ENCODE data around the gene DYNLRB1.
"Not testable (repeated sequence)": the region's sequence is repeated elsewhere in the genome, so short reads cannot be mapped to it uniquely, and the experiment has no call there.

The DYNLRB1 gene

DNA sequence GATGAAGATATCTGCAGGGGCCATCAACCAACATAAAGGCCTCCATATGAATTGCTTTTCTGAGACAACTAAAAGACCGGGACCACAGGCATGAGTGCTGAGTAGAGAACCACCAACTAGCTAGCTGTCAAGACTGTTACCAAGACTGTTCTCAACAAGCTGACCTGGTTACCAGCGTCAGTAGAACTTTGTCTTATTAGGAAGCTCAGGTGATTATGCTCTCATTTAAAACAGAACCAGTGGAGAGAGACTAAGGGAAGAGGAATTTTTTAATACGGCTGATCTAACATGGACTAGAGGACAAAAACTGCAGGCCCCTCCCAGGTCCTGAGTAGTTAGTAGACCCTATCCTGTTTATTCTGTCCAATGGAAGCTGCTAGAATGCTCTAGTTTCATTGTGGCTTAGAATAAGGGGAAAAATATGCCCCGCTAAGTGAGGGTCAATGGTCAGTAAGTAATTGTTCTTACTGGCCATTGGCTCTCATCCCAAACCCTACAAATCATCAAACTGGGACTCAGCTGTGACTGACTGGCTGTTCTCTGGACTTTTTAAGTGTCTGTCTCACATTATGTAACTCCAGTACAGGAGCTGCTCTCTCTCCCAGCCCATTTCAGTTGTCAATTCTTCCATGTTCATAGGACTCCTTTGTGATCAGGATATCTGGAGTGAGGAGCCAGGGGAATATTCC lies 3.8 kb upstream of the DYNLRB1 start:
- DNase-seq = no peak

DNA sequence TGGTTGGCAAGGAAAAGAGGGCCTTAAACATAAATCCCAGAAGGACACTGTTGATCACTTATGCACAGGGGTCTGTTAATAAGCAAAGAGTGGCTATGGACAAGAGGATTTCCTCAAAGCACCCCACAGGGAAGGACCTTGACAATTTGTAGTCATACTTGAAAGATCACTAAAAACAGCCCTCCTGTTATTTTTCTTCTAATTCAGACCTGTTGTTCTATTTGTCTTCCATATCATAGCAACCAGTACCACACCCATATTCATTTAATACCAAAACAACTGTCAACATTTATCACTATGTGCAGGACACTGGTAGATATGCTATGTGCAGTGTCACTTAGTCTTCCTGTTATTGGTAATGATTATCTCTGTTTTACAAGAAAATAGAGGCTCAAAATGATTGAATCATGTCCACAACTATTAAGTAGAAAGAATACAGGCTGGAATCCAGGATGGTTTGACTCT lies 3.2 kb upstream of the DYNLRB1 start:
- DNase-seq = peak; percentile 7

DNA sequence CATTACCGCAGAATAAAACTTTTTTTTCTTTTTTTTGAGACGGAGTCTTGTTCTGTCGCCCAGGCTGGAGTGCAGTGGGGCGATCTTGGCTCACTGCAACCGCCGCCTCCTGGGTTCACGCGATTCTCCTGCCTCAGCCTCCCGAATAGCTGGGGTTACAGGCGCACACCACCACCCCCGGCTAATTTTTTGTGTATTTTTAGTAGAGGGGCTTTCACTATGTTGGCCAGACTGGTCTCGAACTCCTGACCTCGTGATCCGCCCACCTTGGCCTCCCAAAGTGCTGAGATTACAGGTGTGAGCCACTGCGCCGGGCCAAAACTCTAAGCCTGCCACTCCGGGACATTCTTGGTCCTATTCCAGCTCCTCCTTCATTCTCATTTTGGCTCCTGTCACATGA lies 2.2 kb upstream of the DYNLRB1 start:
- not testable (repeated sequence) for DNase-seq

DNA sequence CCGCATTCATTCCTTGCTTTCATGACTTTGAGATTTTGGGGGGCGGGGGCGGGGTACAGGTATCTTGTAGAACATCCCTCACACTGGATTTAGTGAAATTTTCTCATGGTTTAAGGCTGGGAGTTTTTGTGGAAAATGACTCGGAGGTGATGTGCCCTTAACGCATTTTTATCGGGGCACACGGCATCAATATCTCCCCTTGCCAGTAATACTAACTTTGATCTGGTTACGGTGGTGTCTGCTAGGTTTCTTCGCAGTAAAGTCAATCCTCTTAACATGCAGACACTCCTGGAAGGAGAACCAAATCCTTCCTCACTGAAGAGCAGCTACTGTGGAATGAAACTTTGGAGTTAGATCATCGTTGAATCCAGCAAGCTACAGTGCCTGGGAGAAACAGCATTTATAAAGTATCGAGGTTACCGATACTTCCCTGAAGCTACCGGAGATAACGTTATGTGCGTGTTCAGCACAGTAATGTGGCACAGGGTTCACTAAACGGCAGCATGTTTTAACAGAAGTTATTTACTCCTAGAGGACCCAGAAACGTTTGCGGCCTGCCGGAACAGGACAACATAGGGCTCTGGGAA lies 1.2 kb upstream of the DYNLRB1 start:
- no peak for DNase-seq

DNA sequence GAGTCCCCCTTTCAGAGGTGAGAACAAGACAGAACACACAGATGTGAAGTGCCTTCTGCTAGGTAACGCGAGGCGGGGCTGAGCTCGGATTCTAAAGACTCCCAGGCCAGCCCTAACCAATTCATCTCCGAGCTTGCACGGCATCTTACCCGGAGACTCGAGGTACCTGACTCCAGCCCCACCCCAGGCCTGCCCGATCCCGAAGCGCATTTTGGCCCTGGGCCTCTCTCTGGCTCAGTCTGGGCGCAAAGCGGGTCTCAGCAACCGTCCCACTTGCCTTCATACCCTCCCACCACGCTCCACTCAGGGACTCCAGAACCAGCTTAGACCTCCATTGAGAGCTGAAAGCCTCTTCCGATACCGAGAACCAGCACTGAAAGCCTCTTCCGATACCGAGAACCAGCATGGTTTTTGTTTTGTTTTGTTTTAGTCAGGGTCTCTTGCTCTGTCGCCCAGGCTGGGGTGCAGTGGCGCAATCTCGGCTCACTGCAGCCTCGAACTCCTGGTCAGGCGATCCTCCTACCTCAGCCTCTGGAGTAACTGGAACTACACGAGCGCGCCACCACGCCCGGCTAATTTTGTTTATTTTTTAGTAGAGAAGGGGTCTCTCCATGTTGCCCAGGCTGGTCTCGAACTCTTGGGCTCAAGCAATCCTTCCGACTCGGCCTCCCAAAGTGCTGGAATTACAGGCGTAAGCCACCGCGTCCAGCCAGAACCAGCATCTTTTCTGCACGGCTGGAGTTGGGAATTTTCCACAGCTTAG lies 557 bp upstream of the DYNLRB1 start:
- peak; percentile 84 for DNase-seq

DNA sequence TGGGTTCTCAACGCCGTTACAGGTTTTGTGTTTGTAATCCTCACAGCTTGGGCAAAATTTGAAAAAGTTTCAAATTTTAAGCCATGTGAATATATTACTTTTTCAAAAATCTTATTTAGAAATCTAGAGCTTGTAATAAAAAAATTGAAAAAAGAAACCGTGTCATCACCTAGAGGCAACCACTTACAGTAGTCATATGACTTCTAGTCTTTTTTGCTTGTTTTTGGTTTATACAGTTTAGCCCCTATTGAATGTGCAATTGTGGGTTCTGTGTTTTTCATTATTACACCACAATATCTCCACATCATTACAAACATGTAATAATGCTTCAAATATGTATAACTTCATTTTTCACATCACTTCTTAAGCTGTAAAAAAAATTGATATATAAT lies 888 bp downstream of the DYNLRB1 start:
- peak; percentile 41 for DNase-seq

DNA sequence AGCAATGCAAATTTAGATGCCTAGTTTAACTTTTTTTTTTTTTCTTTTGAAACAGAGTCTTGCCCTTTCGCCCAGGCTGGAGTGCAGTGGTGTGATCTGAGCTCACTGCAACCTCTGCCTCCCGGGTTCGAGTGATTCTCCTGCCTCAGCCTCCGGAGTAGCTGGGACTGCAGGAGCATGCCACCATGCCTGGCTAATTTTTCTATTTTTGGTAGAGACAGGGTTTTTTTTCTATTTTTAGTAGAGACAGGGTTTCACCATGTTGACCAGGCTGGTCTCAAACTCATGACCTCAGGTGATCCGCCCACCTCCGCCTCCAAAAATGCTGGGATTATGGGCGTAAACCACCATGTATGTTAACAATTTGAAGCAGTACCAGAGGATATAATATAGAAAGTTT lies 2.6 kb downstream of the DYNLRB1 start:
- DNase-seq = peak; percentile 12

DNA sequence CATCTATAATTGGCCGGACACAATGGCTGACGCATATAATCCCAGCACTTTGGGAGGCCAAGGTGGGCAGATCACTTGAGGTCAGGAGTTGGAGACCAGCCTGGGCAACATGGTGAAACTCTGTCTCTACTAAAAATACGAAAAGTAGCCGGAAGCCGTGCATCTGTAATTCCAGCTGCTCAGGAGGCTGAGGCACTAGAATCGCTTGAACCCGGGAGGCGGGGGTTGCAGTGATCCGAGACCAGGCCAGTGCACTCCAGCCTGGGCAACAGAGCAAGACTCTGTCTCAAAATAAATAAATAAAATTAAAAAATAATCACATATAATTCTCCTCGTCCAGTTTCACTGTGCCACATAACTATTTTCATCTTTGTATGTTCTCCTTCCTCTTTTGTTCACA lies 3.6 kb downstream of the DYNLRB1 start:
- DNase-seq = not testable (repeated sequence)

DNA sequence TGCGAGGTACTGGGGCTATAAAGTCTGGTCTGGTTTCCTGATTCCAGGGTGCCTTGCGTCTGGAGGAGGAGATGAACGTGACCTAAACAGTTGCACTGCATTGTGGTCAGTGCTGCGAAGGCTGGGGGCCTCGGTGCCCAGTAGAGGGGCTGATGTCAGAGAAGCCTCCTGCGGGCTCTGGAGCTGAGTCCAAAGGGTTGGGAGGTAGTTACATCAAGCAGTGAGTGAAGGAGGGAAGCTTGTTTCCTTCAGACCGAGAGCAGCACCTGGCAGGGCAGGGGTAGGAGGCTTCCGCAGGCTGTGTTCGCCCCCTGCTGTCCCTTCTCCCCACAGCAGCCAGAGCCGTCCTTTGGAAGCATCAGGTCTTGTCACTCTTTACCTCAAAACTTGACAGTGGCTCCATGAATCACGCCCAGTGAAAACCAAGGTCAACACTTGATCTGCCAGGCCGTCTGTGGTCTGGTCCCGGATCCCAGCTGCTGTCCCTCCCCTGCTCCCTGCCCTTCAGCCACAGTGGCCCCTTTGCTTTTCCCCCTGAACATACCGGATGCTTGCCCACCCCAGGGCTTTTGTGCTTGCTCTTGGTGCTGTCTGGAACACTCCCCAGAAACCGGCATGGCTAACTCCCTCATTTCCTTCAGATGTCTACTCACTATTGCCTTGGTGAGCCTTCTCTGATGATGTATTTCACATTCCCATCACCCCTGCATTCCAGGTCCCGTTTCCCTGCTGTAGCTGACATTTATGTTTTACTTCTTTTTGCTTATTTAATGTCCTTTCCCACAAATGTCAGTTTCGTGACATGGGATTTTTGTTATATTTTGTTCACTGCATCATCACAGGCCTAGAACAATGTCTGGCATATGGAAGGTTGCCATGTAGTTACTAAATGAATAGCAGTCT lies 7.0 kb downstream of the DYNLRB1 start:
- DNase-seq = peak; percentile 50

DNA sequence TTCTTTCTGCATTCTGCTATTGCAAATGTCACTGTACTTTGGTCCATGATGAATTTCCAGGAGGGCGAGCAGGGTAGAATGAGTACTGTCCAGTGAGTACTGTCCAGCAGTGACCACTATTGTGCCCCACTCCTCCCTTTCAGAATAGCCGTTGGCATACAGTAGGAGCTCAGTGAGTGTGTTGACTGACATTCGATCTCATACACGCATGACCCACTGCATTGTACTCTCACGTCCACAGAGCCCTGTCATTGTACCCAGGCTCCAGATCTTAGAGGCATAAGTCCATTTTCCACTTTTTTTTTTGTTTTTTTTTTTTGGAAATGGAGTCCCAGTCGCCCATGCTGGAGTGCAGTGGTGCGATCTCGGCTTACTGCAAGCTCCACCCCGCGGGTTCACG lies 8.2 kb downstream of the DYNLRB1 start:
- no peak for DNase-seq

DNA sequence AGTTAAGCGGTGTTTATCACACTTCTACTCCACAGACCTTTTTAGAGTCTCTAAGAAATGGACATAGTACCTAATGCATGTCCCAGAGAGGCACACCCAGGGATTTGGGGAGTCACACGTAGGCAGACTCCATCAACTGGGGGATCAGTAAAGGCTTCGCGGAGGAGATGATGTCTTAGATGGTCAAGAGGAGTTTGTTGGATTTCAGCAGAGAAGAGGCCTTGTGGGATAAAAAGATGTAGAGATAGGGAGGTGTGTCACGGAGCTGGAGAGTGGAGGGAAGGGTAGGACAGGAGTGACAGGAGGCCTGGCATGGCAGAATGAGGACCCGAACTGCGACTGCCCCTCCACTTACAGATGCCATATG lies 9.1 kb downstream of the DYNLRB1 start:
- DNase-seq = no peak

DNA sequence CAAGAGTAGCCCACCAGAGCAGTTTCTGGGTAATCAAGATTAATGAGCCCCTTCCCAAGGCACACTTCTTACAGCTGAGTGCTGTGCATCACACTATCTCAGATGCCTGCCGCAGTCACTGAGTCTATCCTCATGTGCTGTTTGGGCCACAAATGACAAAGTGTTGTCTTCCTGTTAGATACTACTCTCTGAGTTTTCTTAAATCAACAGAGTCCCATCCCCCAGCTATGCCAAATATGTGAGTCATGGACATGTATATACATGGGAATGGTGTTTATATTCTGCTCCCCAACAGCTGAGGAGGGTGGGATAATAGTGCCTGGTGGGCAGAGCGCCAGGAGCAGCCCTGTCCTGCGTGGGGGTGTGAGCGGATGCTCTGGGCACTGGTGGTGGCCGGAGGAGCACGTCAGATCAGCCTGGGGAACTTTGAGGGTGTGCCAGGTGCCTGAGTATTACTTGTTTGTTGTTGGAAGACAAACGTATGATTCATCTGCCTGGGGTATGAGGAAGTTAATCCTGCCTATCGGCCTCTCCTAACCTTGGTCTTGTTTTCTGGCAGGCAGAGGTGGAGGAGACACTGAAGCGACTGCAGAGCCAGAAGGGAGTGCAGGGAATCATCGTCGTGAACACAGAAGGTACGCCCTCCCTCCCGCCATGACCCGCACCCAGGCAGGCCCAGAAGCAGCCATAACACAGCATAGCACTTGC lies 9.6 kb downstream of the DYNLRB1 start:
- no peak for DNase-seq

DNA sequence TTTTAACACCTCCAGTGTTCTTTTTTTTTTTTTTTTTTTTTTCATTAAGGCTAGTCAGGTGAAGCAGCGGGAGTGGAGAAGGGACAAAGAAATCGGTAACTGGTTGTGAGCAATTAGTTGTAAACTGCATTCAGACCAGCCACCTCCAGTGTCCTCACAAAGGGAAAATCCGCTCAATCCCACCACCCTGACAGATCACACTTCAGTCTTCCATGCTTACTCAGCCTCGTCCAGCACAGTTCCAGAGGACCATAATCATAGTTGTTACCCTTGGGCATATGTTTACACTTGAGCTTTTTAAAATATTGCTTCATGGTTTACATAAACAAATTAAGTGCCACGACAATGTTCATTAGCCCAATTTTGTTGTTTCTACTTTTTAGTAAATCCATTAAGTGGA lies 10.2 kb downstream of the DYNLRB1 start:
- DNase-seq = no peak

DNA sequence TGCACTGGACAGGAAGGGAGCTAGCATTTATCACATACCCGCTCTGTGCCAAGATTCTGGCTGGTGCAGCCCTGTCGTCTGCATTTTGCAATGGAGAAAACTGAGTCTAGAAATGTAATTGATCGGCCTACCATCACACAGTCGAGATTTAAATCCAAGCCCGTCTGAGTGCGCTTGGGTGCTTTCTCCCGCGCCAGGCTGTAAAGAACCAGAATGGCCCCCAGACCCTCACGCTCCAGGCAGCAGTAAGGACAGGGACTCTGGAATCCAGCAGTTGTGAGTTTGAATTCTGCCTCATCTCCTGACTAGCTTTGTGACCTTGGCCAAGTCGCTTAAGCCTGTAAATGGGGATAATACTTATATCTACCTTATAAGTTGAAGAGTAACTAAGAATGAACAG lies 10.8 kb downstream of the DYNLRB1 start:
- DNase-seq = no peak

DNA sequence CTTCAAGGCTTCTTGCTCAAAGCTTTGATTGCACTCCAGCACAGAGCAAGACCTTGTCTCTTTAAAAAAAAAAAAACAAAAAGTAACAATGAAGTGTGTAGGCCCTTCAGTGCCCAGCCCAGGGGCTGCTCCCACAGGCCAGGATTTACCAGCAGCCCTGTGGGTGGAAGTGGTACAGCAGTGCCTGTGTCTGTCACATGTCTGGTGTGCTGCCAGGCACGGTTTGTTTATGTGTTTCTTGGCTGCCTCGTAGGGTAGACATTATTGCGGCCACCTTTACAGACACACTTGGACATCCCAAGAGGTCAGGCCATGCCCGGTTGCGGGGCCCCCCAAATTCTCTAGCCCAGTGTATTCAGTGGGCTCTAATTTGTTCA lies 12.7 kb downstream of the DYNLRB1 start:
- no peak for DNase-seq

DNA sequence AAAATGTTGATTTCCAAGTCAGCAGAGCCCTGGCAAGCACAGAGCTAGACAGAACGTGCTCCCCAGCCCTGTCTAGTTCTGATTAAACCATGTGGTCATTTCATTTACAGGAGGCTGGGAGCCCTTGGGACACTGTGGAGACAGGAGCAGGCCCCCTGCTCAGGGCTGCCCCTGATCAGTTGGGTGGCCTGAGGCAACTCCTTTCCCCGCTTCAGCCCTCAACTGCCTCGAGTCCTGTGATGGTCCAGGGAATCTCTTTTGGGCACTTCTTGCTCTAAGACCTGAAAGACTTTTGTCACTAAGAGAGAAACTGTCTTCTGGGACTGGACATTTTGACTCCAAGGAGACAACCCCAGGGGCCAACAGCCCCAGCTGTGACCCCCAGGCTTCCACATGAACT lies 13.5 kb downstream of the DYNLRB1 start:
- DNase-seq = no peak

DNA sequence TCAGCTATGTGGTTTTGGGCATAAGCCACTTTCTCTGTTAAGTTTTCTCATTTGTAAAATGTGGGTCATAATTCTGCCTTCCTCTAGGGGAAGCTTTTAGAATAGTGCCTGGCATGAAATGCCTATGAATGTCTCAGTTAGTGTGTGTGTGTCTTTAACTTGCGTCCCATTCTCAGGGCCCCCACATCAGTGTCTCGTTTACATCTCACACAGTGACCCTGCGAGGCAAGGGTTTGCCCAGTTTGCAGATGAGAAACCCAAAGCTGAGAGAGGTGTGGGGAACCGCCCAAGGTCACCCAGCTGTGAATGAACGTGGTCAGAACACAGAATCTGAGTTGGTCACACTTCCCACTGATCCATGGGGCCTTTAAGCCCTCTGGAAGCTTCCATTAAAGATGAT lies 14.1 kb downstream of the DYNLRB1 start:
- DNase-seq = no peak

DNA sequence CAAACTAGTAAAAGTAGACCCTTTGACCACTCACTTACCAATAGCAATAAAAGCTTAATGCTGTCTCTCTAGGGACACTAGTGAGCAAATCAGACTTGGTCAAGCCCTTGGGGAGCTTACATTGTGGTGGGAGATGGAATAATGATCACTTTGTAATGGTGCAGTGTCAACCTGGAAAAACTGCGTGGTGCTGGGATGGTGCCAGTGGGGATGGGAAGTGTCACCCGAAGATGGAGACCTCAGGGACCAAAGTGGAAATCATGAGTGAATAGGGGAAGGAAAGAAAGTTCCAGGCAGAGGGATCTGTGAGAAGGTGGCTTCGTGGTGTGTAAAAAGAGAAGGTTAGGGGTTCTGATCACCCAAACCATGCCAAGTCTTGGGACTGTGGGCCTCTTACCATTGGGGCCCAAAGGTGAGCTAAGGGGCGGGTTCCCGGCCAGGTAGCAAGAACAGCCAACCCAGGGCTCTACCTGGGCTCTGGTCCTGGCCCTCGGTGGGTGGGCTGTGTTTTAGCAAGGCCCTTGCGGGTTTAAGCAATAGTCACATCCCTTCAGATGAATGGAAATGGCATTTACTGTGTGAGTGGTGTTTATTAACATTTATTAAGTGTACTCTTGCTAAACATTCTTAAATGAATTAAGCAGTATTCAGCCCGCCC lies 15.5 kb downstream of the DYNLRB1 start:
- no peak for DNase-seq

DNA sequence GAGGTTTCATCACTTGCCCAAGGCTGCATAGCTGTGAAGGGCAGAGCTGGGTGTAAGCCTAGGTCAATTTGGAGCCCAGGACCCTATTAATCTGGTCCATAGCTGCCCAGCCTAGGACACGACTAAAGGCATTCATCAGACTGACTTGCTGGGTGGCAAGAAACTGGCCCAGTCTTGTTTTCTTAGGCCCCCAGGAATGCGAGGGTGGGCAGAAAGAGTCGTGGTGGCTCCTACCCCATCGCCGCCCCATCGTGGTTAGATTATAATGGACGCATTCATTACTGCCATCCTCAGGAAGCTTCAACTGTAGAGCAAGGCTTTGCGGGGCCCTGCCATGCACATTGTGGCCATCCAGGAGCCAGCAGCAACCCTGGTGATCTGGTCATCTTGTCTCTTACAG lies 16.1 kb downstream of the DYNLRB1 start:
- no peak for DNase-seq

DNA sequence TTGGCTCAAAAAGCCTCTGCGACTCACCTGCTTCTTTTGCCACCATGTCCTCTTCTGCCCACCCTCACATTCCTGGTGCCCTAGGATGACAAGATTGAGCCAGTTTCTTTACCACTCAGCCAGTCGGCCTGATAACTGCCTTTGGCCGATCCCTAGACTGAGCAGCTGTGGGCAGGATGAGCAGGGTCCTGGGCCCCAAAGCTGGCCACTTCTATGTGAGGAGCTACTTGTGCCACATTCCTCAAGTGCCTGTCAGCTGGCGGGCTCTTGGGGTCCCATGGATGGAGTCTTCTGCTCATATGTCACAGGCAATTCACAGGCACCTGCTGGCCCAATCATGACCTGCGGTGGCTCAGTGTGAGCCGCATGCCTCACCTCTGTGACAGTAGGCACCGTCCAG lies 16.5 kb downstream of the DYNLRB1 start:
- DNase-seq = no peak

DNA sequence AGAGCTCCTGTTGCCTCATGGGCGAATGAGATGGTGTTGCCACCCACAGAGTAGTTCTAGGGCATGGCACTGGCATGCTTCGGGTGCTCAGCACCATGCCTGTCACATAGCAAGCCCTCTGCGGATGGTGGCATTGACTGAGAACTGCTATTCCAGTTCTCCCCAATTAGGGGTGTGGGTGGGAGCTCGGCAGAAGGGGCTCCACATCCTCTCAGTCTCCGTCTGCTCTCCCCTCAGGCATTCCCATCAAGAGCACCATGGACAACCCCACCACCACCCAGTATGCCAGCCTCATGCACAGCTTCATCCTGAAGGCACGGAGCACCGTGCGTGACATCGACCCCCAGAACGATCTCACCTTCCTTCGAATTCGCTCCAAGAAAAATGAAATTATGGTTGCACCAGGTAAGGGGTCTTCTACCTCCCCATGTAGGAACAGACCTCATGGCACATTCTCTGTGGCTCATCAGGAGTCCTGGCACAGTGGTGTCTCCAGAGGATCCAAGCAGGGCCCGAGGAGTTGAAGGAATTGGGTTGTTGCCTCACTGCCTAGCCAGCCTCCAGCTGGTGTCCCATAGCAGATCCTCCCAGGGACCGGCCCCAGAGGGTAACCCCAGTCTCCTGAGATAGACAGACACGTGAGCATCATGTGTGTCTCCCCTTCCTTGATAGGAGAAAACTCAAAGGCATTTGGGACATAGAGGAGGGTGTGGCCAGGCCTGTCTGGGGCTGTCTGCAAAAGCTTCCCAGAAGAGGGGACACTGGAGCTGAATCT lies 18.4 kb downstream of the DYNLRB1 start:
- no peak for DNase-seq

Data from activated CD4-positive, alpha-beta T cell treated with anti-CD3 and anti-CD28 coated beads, Interleukin-10, Interleukin-2, amounts not matched to agents 100 ng/mL and 50 ng/mL, durations not matched to agents 16 hours and 8 hours (primary cell).